Stimulated activated CD4-positive, alpha-beta T cell treated with anti-CD3 and anti-CD28 coated beads, Interleukin-12 subunit alpha, Interleukin-12 subunit beta, amount 100 ng/mL, for 48 hours (primary cell): Measurements from ENCODE around the gene SLC18B1.

Experiments
- DNase-seq, 3 donors: peaks; one replicate each; pipeline ENCODE4 v3.0.0-alpha.2; 2020; ENCODE audit warnings: low read depth in 2 of 3, low spot score in 1 of 3

Gene SLC18B1

GRCh38 chr6:132746048-132746447 is 52.4 kb downstream of the SLC18B1 start:
- DNase-seq: no peak

GRCh38 chr6:132742495-132742894 is 55.9 kb downstream of the SLC18B1 start:
- no peak for DNase-seq

GRCh38 chr6:132741281-132741680 is 57.2 kb downstream of the SLC18B1 start:
- no peak for DNase-seq

GRCh38 chr6:132736239-132736638 is 62.2 kb downstream of the SLC18B1 start:
- DNase-seq: no peak

- no peak for DNase-seq
Observed at GRCh38 chr6:132734694-132735236, 63.7 kb downstream of the SLC18B1 start.

- no peak for DNase-seq
Observed at GRCh38 chr6:132733814-132734213, 64.6 kb downstream of the SLC18B1 start.

- no peak for DNase-seq
Observed at GRCh38 chr6:132733283-132733682, 65.2 kb downstream of the SLC18B1 start.

GRCh38 chr6:132731086-132731485 is 67.4 kb downstream of the SLC18B1 start:
- no peak for DNase-seq

GRCh38 chr6:132730560-132730959 is 67.9 kb downstream of the SLC18B1 start:
- DNase-seq: no peak

GRCh38 chr6:132728616-132729015 is 69.8 kb downstream of the SLC18B1 start:
- DNase-seq: no peak

GRCh38 chr6:132726608-132726975 is 71.8 kb downstream of the SLC18B1 start:
- DNase-seq: no peak

- DNase-seq: no peak
Observed at GRCh38 chr6:132725947-132726607, 72.4 kb downstream of the SLC18B1 start.

- no peak for DNase-seq
Observed at GRCh38 chr6:132725471-132725870, 73.0 kb downstream of the SLC18B1 start.

- DNase-seq: no peak
Observed at GRCh38 chr6:132719736-132720448, 78.5 kb downstream of the SLC18B1 start.
